ENCODE data around the gene GSX2. TPM values are rescaled to one million over a fixed set of nuclear protein-coding genes. Genes with fewer than 3 reads are reported as not detected.

GSX2 gene
- total and polyA plus RNA-seq, 2 of the 4 experiments (the other 2 are of a cell fraction) = not detected

DNA sequence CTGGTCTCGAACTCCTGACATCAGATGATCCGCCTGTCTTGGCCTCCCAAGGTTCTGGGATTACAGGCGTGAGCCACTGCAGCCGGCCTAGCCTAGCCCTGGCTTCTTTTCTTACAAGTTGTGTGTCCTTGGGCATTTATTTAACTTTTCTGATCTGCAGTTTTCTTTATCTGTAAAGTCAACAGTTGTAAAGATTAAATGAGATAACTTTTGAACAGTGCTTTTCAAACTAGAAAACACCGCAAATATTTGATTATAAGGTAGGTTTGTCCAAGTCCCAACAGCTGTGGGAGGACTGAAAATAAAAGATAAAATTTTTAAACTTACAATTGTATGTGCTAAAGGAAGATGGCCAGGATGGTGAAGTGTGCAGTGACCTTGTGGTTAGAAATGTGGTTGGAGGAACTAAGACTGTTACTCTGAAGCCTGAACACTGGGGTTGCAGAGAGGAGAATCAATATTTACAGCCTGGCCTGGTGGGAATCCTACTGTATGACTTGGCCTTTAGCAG, 44.8 kb downstream of the GSX2 start:
- H2BK20ac ChIP-seq (ENCODE audit: low read depth, low read length) = no peak overlapping the region
- no peak overlapping the region for H3K23ac ChIP-seq (ENCODE audit: low read depth, low read length)
- CTCF ChIA-PET = interaction anchor here (0.6 kb wide), 1 partner anchor 46 kb away, joined by 3 read pairs; no protein-coding TSS in a partner anchor
- BruUV-seq (replicated peaks) = no TSS peak
- H2BK15ac ChIP-seq (ENCODE audit: low read depth, low read length) = no peak overlapping the region
- no peak overlapping the region for H4K5ac ChIP-seq (ENCODE audit: low read depth, low read length)
- H4K8ac ChIP-seq (ENCODE audit: low read depth in 2 of 2, low read length in 2 of 2) = no peak overlapping the region
- no peak overlapping the region for H3K27ac ChIP-seq (ENCODE audit: insufficient read depth, low read length)
- H3K14ac ChIP-seq (replicated peaks; ENCODE audit: low read depth, low read length) = no peak overlapping the region
- DNase-seq = peak; percentile 58
- dilution Hi-C loops (cut with HindIII; ENCODE audit: low sequenced_read_pairs, unreplicated experiment) (no loop called here), in situ Hi-C loops (cut with MboI; ENCODE audit: low sequenced_read_pairs) (no loop called here), intact Hi-C loops (cut with micrococcal nuclease) (no loop called here)
- no peaks in the 10 kb centered on the region for H3K27me3 ChIP-seq (ENCODE audit: control insufficient read depth, insufficient read depth, low read length)
- no peaks in the 10 kb centered on the region for H3K4me1 ChIP-seq (ENCODE audit: control insufficient read depth, insufficient read depth, low read length)
- H2BK5ac ChIP-seq (ENCODE audit: low read depth, low read length, poor library complexity, severe bottlenecking) = no peak overlapping the region
- no peak for TF ChIP-seq MXI1 (IDR thresholded peaks at IDR 0.05; ENCODE audit: borderline replicate concordance, low read depth, low read length)
- no peak for TF ChIP-seq RAD21 (IDR thresholded peaks at IDR 0.05; ENCODE audit: low read length)
- no peak for TF ChIP-seq RCOR1 (IDR thresholded peaks at IDR 0.05; ENCODE audit: insufficient replicate concordance, low read length)
- TF ChIP-seq, protein P1, sequence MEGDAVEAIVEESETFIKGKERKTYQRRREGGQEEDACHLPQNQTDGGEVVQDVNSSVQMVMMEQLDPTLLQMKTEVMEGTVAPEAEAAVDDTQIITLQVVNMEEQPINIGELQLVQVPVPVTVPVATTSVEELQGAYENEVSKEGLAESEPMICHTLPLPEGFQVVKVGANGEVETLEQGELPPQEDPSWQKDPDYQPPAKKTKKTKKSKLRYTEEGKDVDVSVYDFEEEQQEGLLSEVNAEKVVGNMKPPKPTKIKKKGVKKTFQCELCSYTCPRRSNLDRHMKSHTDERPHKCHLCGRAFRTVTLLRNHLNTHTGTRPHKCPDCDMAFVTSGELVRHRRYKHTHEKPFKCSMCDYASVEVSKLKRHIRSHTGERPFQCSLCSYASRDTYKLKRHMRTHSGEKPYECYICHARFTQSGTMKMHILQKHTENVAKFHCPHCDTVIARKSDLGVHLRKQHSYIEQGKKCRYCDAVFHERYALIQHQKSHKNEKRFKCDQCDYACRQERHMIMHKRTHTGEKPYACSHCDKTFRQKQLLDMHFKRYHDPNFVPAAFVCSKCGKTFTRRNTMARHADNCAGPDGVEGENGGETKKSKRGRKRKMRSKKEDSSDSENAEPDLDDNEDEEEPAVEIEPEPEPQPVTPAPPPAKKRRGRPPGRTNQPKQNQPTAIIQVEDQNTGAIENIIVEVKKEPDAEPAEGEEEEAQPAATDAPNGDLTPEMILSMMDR (conservative IDR thresholded peaks at IDR 0.05; ENCODE audit: low read depth, low read length) = no peak
- no peak for TF ChIP-seq RFX5 (IDR thresholded peaks at IDR 0.05; ENCODE audit: low read depth, low read length)
- TF ChIP-seq, protein P2, sequence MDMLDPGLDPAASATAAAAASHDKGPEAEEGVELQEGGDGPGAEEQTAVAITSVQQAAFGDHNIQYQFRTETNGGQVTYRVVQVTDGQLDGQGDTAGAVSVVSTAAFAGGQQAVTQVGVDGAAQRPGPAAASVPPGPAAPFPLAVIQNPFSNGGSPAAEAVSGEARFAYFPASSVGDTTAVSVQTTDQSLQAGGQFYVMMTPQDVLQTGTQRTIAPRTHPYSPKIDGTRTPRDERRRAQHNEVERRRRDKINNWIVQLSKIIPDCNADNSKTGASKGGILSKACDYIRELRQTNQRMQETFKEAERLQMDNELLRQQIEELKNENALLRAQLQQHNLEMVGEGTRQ (IDR thresholded peaks at IDR 0.05; ENCODE audit: low read depth, low read length) = no peak
- H3K9ac ChIP-seq (ENCODE audit: low read depth, low read length) = no peak overlapping the region
- H2AK9ac ChIP-seq (replicated peaks; ENCODE audit: low read depth, low read length, poor library complexity) = no peak overlapping the region
- no peaks in the 10 kb centered on the region for H3K79me1 ChIP-seq (ENCODE audit: low read depth in 1 of 2, low read length in 2 of 2)
- H3K4ac ChIP-seq (ENCODE audit: low read depth, low read length) = no peak overlapping the region
- no peaks in the 10 kb centered on the region for H3K36me3 ChIP-seq (ENCODE audit: control insufficient read depth, insufficient read depth, low read length)
- H3K18ac ChIP-seq (ENCODE audit: low read depth, low read length) = no peak overlapping the region
- H2AFZ ChIP-seq (replicated peaks; ENCODE audit: low read length, poor library complexity) = no peak overlapping the region
- no peaks in the 10 kb centered on the region; the same call in 1 of the 2 replicates for H3K9me3 ChIP-seq (ENCODE audit: control insufficient read depth, insufficient read depth, low read length)
- WGBS, 2 experiments (ENCODE audit: extremely low coverage in 2 of 2, insufficient read length in 1 of 2) = 73% methylated on average over 2 of the region's 5 CpGs; no CpG with 5 or more reads in 1 of the 2 experiments
- H3K56ac ChIP-seq (ENCODE audit: extremely low read depth, insufficient read depth, low read length) = no peak overlapping the region
- POLR2A ChIA-PET (ENCODE audit: unreplicated experiment) = interaction anchor here (0.6 kb wide), 1 partner anchor 493 kb away, joined by 5 read pairs; no protein-coding TSS in a partner anchor
- H2AK5ac ChIP-seq (ENCODE audit: low read depth, low read length) = no peak overlapping the region
- peak; percentile 70 for ATAC-seq (ENCODE audit: low read depth)
- no peak overlapping the region for H2BK120ac ChIP-seq (ENCODE audit: low read depth, low read length)
- no peaks in the 10 kb centered on the region for H4K20me1 ChIP-seq (ENCODE audit: insufficient read depth, low read length)
- H3K4me2 ChIP-seq (ENCODE audit: low read depth, low read length) = no peak overlapping the region
- H3K4me3 ChIP-seq (ENCODE audit: insufficient read depth, low read depth, low read length) = no peak overlapping the region
- H3K9me1 ChIP-seq (ENCODE audit: insufficient read depth, low read length) = no peaks in the 10 kb centered on the region
- no peak overlapping the region for H4K91ac ChIP-seq (ENCODE audit: insufficient read depth, low read depth, low read length)

All from IMR-90 (cell line).